ENCODE data around the gene ALDH1L1. TPM values are rescaled to one million over a fixed set of nuclear protein-coding genes. Genes with fewer than 3 reads are reported as not detected.

Gene ALDH1L1
- total and polyA plus RNA-seq, 8 donors: 0.39 to 1.8 (median 0.51) TPM

GRCh38 chr3:126133606-126134005 lies 46.8 kb downstream of the ALDH1L1 start:
- H3K4me1 ChIP-seq: peaks cover 0 to 11% of the 10 kb centered on the region in 2 donors
- H3K4me3 ChIP-seq: no peak overlapping the region
- no peaks in the 10 kb centered on the region for H3K36me3 ChIP-seq
- no peaks in the 10 kb centered on the region for H3K9me3 ChIP-seq
- no peak for ATAC-seq
- H3K27ac ChIP-seq: no peak overlapping the region
- peaks cover 0 to 8% of the 10 kb centered on the region in 2 donors for H3K27me3 ChIP-seq
- intact Hi-C loops (cut with DNase I): loop anchor here in 1 of 2 donors (5.0 kb wide), 1 partner anchor 259 kb away; the partner anchor contains the start of gene CFAP100
- TF ChIP-seq CTCF (IDR thresholded peaks at IDR 0.05): no peak
- peak in 2 of 4 donors; percentile 24 to 51 for DNase-seq

GRCh38 chr3:126132751-126133511 lies 47.5 kb downstream of the ALDH1L1 start:
- intact Hi-C loops (cut with DNase I): loop anchor here in 1 of 2 donors (5.0 kb wide), 1 partner anchor 259 kb away; the partner anchor contains the start of gene CFAP100
- no peaks in the 10 kb centered on the region for H3K9me3 ChIP-seq

GRCh38 chr3:126131881-126132750 lies 48.3 kb downstream of the ALDH1L1 start:
- DNase-seq (peak in 2 of 4 donors; percentile 29 to 49), ATAC-seq (no peak)
- no peak overlapping the region for H3K4me3 ChIP-seq
- no peaks in the 10 kb centered on the region for H3K27me3 ChIP-seq
- H3K4me1 ChIP-seq: peaks cover 0 to 11% of the 10 kb centered on the region in 2 donors
- no peaks in the 10 kb centered on the region for H3K9me3 ChIP-seq
- no peaks in the 10 kb centered on the region for H3K36me3 ChIP-seq
- intact Hi-C loops (cut with DNase I): loop anchor here in 1 of 2 donors (5.0 kb wide), 1 partner anchor 260 kb away; the partner anchor contains the start of gene CFAP100
- TF ChIP-seq CTCF (IDR thresholded peaks at IDR 0.05): no peak
- H3K27ac ChIP-seq: no peak overlapping the region

More at GRCh38 chr3:126132751-126133511, 47.5 kb downstream of the ALDH1L1 start:
- H3K4me1 ChIP-seq: peaks cover 0 to 11% of the 10 kb centered on the region in 2 donors
- ATAC-seq (no peak), DNase-seq (no peak)
- H3K4me3 ChIP-seq: no peak overlapping the region
- no peak for TF ChIP-seq CTCF (IDR thresholded peaks at IDR 0.05)
- no peak overlapping the region for H3K27ac ChIP-seq
- no peaks in the 10 kb centered on the region for H3K36me3 ChIP-seq
- H3K27me3 ChIP-seq: peaks cover 0 to 6% of the 10 kb centered on the region in 2 donors

GRCh38 chr3:126130981-126131745 lies 49.2 kb downstream of the ALDH1L1 start:
- no peak for TF ChIP-seq CTCF (IDR thresholded peaks at IDR 0.05)
- ATAC-seq: no peak
- Histone ChIP-seq H3K4me3 (no peak overlapping the region), H3K27ac (no peak overlapping the region), H3K9me3 (no peaks in the 10 kb centered on the region), H3K27me3 (no peaks in the 10 kb centered on the region), H3K4me1 (peaks cover 0 to 11% of the 10 kb centered on the region in 2 donors), H3K36me3 (no peaks in the 10 kb centered on the region)
- intact Hi-C loops (cut with DNase I): loop anchor here in 1 of 2 donors (5.0 kb wide), 1 partner anchor 261 kb away; the partner anchor contains the start of gene CFAP100
- DNase-seq: peak in 2 of 4 donors; percentile 28 to 65
